Measurements from ENCODE around the gene GPHA2.

GRCh38 chr11:64910451-64911093, 25.1 kb downstream of the GPHA2 start:
- TF ChIP-seq CTCF (IDR thresholded peaks at IDR 0.05): no peak
- TF ChIP-seq POLR2A (IDR thresholded peaks at IDR 0.05): no peak
- TF ChIP-seq EP300 (IDR thresholded peaks at IDR 0.05): no peak

Measured in ovary (tissue), 3 donors.